ENCODE results near the gene CADM4. TPM values are rescaled to one million over a fixed set of nuclear protein-coding genes. Genes with fewer than 3 reads are reported as not detected.

The CADM4 gene
- total and polyA plus RNA-seq, 10 of the 15 experiments (the other 5 are each of a cell fraction or from before 2014, with no cell fraction given), result 0.04 to 0.12 (median 0.08) TPM; not detected in 5

DNA sequence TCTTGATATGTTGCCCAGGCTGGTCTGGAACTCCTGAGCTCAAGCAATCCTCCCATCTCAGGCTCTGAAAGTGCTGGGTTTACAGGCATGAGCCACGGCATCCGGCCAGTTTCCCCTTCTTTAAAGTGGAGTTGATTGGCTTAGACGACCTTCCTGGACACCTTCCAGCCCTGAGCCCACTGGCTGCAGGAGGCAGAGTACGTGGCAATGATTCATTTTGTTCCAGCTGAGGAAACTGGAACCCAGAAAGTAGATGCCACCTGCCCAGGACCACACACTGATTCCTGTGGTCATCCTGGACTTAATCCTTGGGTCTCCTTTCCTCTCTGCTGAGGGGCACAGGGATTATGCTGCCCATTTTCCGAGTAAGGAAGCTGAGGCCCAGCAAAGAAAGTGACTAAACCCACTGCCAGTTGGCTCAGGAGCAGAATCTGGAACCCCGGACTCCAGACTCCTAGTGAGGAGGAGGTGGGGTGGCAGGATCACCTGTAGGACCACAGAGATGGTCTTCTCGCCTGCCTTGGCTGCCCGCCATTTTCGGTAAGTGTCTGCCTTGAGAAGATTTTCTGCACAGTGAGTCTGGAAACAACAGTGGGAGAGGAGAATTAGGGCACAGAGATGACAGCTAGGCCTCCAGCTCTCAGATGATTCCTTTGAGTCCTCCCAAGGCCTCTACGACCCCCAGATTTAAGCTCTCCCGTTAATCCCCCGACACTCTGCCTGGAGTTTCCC lies 65.1 kb downstream of the CADM4 start (continued):
- TF ChIP-seq MLLT1 (IDR thresholded peaks at IDR 0.05), result peak; percentile 9; the same call in 1 of the 2 replicates
- no peak; the same call in 1 of the 2 replicates for TF ChIP-seq DPF2 (IDR thresholded peaks at IDR 0.05)
- TF ChIP-seq CEBPZ (IDR thresholded peaks at IDR 0.05; ENCODE audit: low read depth, low read length), result no peak
- no peak for TF ChIP-seq BHLHE40 (IDR thresholded peaks at IDR 0.05; ENCODE audit: borderline replicate concordance in 1 of 2, low read depth in 2 of 2, low read length in 1 of 2)

Small RNA genes within 50 kb of the gene (small RNA-seq; reads per million reads assigned to genes)
- not detected for gene RN7SL368P

Other genes with a start within 250 kb of the CADM4 start
Only the 7 nearest of the 18 such genes appear.
- gene XRCC1, start 64.3 kb downstream of the CADM4 start, total RNA-seq (2014; rRNA removed), result 39.3 and 40.1 TPM in 2 replicates
- 23.6 and 27.0 TPM in 2 replicates for gene XRCC1, start 64.3 kb downstream of the CADM4 start, total RNA-seq (2014; rRNA removed; fragmentation: Illumina TruSeq; extraction: Trizol)
- 30.0 and 34.8 TPM in 2 replicates for gene XRCC1, start 64.3 kb downstream of the CADM4 start, total RNA-seq (2021)
- gene XRCC1, start 64.3 kb downstream of the CADM4 start, polyA plus RNA-seq (2011; rRNA removed), result 14.0 and 26.8 TPM in 2 replicates
- 16.7 and 32.6 TPM in 2 replicates for gene XRCC1, start 64.3 kb downstream of the CADM4 start, polyA plus RNA-seq (2014; fragmentation: Illumina TruSeq; extraction: Trizol)
- 1 to 10 TPM; 2.0 to 7.5 TPM for gene XRCC1, start 64.3 kb downstream of the CADM4 start, polyA plus RNA-seq (2014; fragmentation: Nextera tagmentation; extraction: Ambion mirVana)
- gene XRCC1, start 64.3 kb downstream of the CADM4 start, polyA plus RNA-seq (2014; rRNA removed), result 43.6 and 55.0 TPM in 2 replicates
- gene XRCC1, start 64.3 kb downstream of the CADM4 start, polyA plus RNA-seq (2016; fragmentation: Nextera tagmentation; extraction: Ambion mirVana), result 10 to 100 TPM; 46.9 to 51.1 TPM
- 5.0 and 10.1 TPM in 2 replicates for gene PINLYP, start 64.0 kb downstream of the CADM4 start, total RNA-seq (2014; rRNA removed)
- gene PINLYP, start 64.0 kb downstream of the CADM4 start, total RNA-seq (2014; rRNA removed; fragmentation: Illumina TruSeq; extraction: Trizol), result 5.9 and 6.3 TPM in 2 replicates
- gene PINLYP, start 64.0 kb downstream of the CADM4 start, total RNA-seq (2021), result 6.4 and 6.9 TPM in 2 replicates
- gene PINLYP, start 64.0 kb downstream of the CADM4 start, polyA plus RNA-seq (2011; rRNA removed), result 0.65 and 1.0 TPM in 2 replicates
- gene PINLYP, start 64.0 kb downstream of the CADM4 start, polyA plus RNA-seq (2014; fragmentation: Illumina TruSeq; extraction: Trizol), result 12.8 and 13.7 TPM in 2 replicates
- gene PINLYP, start 64.0 kb downstream of the CADM4 start, polyA plus RNA-seq (2014; fragmentation: Nextera tagmentation; extraction: Ambion mirVana), result 10 to 100 TPM; 23.0 to 26.9 TPM
- 12.2 and 12.7 TPM in 2 replicates for gene PINLYP, start 64.0 kb downstream of the CADM4 start, polyA plus RNA-seq (2014; rRNA removed)
- 10 to 100 TPM; 10.6 to 12.4 TPM for gene PINLYP, start 64.0 kb downstream of the CADM4 start, polyA plus RNA-seq (2016; fragmentation: Nextera tagmentation; extraction: Ambion mirVana)
- 10.8 and 10.9 TPM in 2 replicates for gene IRGQ, start 43.7 kb downstream of the CADM4 start, total RNA-seq (2014; rRNA removed)
- gene IRGQ, start 43.7 kb downstream of the CADM4 start, total RNA-seq (2014; rRNA removed; fragmentation: Illumina TruSeq; extraction: Trizol), result 8.7 and 9.2 TPM in 2 replicates
- 20.8 and 21.4 TPM in 2 replicates for gene IRGQ, start 43.7 kb downstream of the CADM4 start, total RNA-seq (2021)
- 9.2 and 11.3 TPM in 2 replicates for gene IRGQ, start 43.7 kb downstream of the CADM4 start, polyA plus RNA-seq (2011; rRNA removed)
- gene IRGQ, start 43.7 kb downstream of the CADM4 start, polyA plus RNA-seq (2014; fragmentation: Illumina TruSeq; extraction: Trizol), result 6.0 and 8.6 TPM in 2 replicates
- 10 to 100 TPM in 1 of 2 experiments, 1 to 10 TPM in 1; 3.3 to 10.7 TPM for gene IRGQ, start 43.7 kb downstream of the CADM4 start, polyA plus RNA-seq (2014; fragmentation: Nextera tagmentation; extraction: Ambion mirVana)
- gene IRGQ, start 43.7 kb downstream of the CADM4 start, polyA plus RNA-seq (2014; rRNA removed), result 7.9 and 9.3 TPM in 2 replicates
- gene IRGQ, start 43.7 kb downstream of the CADM4 start, polyA plus RNA-seq (2016; fragmentation: Nextera tagmentation; extraction: Ambion mirVana), result 1 to 10 TPM; 5.1 to 5.5 TPM
- 12.6 and 13.4 TPM in 2 replicates for gene ZNF576, start 43.3 kb downstream of the CADM4 start, total RNA-seq (2014; rRNA removed)
- 8.6 and 9.6 TPM in 2 replicates for gene ZNF576, start 43.3 kb downstream of the CADM4 start, total RNA-seq (2014; rRNA removed; fragmentation: Illumina TruSeq; extraction: Trizol)
- gene ZNF576, start 43.3 kb downstream of the CADM4 start, total RNA-seq (2021), result 17.9 and 18.8 TPM in 2 replicates
- gene ZNF576, start 43.3 kb downstream of the CADM4 start, polyA plus RNA-seq (2011; rRNA removed), result 4.9 and 8.1 TPM in 2 replicates
- gene ZNF576, start 43.3 kb downstream of the CADM4 start, polyA plus RNA-seq (2014; fragmentation: Illumina TruSeq; extraction: Trizol), result 3.6 and 7.4 TPM in 2 replicates
- gene ZNF576, start 43.3 kb downstream of the CADM4 start, polyA plus RNA-seq (2014; fragmentation: Nextera tagmentation; extraction: Ambion mirVana), result 10 to 100 TPM; 13.2 to 15.2 TPM
- gene ZNF576, start 43.3 kb downstream of the CADM4 start, polyA plus RNA-seq (2014; rRNA removed), result 18.5 and 18.6 TPM in 2 replicates
- gene ZNF576, start 43.3 kb downstream of the CADM4 start, polyA plus RNA-seq (2016; fragmentation: Nextera tagmentation; extraction: Ambion mirVana), result 10 to 100 TPM; 29.5 to 29.8 TPM
- gene SRRM5, start 27.8 kb downstream of the CADM4 start, total RNA-seq (2014; rRNA removed), result 0.06 and 0.11 TPM in 2 replicates
- 0.18 TPM in 2 replicates for gene SRRM5, start 27.8 kb downstream of the CADM4 start, total RNA-seq (2014; rRNA removed; fragmentation: Illumina TruSeq; extraction: Trizol)
- gene SRRM5, start 27.8 kb downstream of the CADM4 start, total RNA-seq (2021), result 0.08 and 0.19 TPM in 2 replicates
- gene SRRM5, start 27.8 kb downstream of the CADM4 start, polyA plus RNA-seq (2011; rRNA removed), result 0.11 TPM in 1 of 2 replicates, not detected in the other
- gene SRRM5, start 27.8 kb downstream of the CADM4 start, polyA plus RNA-seq (2014; fragmentation: Illumina TruSeq; extraction: Trizol), result 0.16 and 0.31 TPM in 2 replicates
- not detected for gene SRRM5, start 27.8 kb downstream of the CADM4 start, polyA plus RNA-seq (2014; fragmentation: Nextera tagmentation; extraction: Ambion mirVana)
- 0.32 and 0.43 TPM in 2 replicates for gene SRRM5, start 27.8 kb downstream of the CADM4 start, polyA plus RNA-seq (2014; rRNA removed)
- under 1 TPM; 0.37 to 0.38 TPM for gene SRRM5, start 27.8 kb downstream of the CADM4 start, polyA plus RNA-seq (2016; fragmentation: Nextera tagmentation; extraction: Ambion mirVana)
- gene ZNF428, start 20.2 kb downstream of the CADM4 start, total RNA-seq (2014; rRNA removed), result 49.8 and 56.1 TPM in 2 replicates
- 13.8 and 17.5 TPM in 2 replicates for gene ZNF428, start 20.2 kb downstream of the CADM4 start, total RNA-seq (2014; rRNA removed; fragmentation: Illumina TruSeq; extraction: Trizol)
- 47.6 and 48.5 TPM in 2 replicates for gene ZNF428, start 20.2 kb downstream of the CADM4 start, total RNA-seq (2021)
- gene ZNF428, start 20.2 kb downstream of the CADM4 start, polyA plus RNA-seq (2011; rRNA removed), result 8.8 and 13.9 TPM in 2 replicates
- 3.2 and 10.6 TPM in 2 replicates for gene ZNF428, start 20.2 kb downstream of the CADM4 start, polyA plus RNA-seq (2014; fragmentation: Illumina TruSeq; extraction: Trizol)
- under 1 TPM; 0.27 to 0.38 TPM for gene ZNF428, start 20.2 kb downstream of the CADM4 start, polyA plus RNA-seq (2014; fragmentation: Nextera tagmentation; extraction: Ambion mirVana)
- gene ZNF428, start 20.2 kb downstream of the CADM4 start, polyA plus RNA-seq (2014; rRNA removed), result 57.8 and 62.8 TPM in 2 replicates
- 10 to 100 TPM; 23.3 to 24.9 TPM for gene ZNF428, start 20.2 kb downstream of the CADM4 start, polyA plus RNA-seq (2016; fragmentation: Nextera tagmentation; extraction: Ambion mirVana)
- gene PLAUR, start 30.3 kb upstream of the CADM4 start, total RNA-seq (2014; rRNA removed), result 19.3 and 21.6 TPM in 2 replicates
- gene PLAUR, start 30.3 kb upstream of the CADM4 start, total RNA-seq (2014; rRNA removed; fragmentation: Illumina TruSeq; extraction: Trizol), result 9.4 and 10.5 TPM in 2 replicates
- gene PLAUR, start 30.3 kb upstream of the CADM4 start, total RNA-seq (2021), result 10.6 and 15.3 TPM in 2 replicates
- 3.3 and 7.4 TPM in 2 replicates for gene PLAUR, start 30.3 kb upstream of the CADM4 start, polyA plus RNA-seq (2011; rRNA removed)
- 6.5 and 10.5 TPM in 2 replicates for gene PLAUR, start 30.3 kb upstream of the CADM4 start, polyA plus RNA-seq (2014; fragmentation: Illumina TruSeq; extraction: Trizol)
- gene PLAUR, start 30.3 kb upstream of the CADM4 start, polyA plus RNA-seq (2014; fragmentation: Nextera tagmentation; extraction: Ambion mirVana), result 1 to 10 TPM; 6.5 to 6.7 TPM
- gene PLAUR, start 30.3 kb upstream of the CADM4 start, polyA plus RNA-seq (2014; rRNA removed), result 10.9 and 14.4 TPM in 2 replicates
- 1 to 10 TPM; 8.8 to 10.0 TPM for gene PLAUR, start 30.3 kb upstream of the CADM4 start, polyA plus RNA-seq (2016; fragmentation: Nextera tagmentation; extraction: Ambion mirVana)